Activated CD8-positive, alpha-beta memory T cell treated with anti-CD3 and anti-CD28 coated beads, Interleukin-2, amount 50 U/mL, for 1 hour (primary cell): ENCODE measurements around the gene FNDC1.
"Not testable (repeated sequence)": the region's sequence is repeated elsewhere in the genome, so short reads cannot be mapped to it uniquely, and the experiment has no call there.

ENCODE experiments used
- DNase-seq: peaks from one replicate; pipeline ENCODE4 v3.0.0-alpha.2; 2020; ENCODE audit errors: extremely low read depth

FNDC1 gene

GRCh38 chr6:159169193-159169555 lies at the start of gene FNDC1:
FNDC1 (plus strand) TSS chr6:159169400; CDS start chr6:159169597, 197 bp downstream.
- DNase-seq, result no peak

- DNase-seq, result no peak
Measured at GRCh38 chr6:159119791-159120190, 49.4 kb upstream of the FNDC1 start.

- DNase-seq, result no peak
Measured at GRCh38 chr6:159121486-159121885, 47.7 kb upstream of the FNDC1 start.

GRCh38 chr6:159122453-159122852 lies 46.7 kb upstream of the FNDC1 start:
- no peak for DNase-seq

GRCh38 chr6:159123831-159124230 lies 45.4 kb upstream of the FNDC1 start:
- not testable (repeated sequence) for DNase-seq

- no peak for DNase-seq
Measured at GRCh38 chr6:159125014-159125609, 44.1 kb upstream of the FNDC1 start.

- DNase-seq, result no peak
Measured at GRCh38 chr6:159125951-159126352, 43.2 kb upstream of the FNDC1 start.

- DNase-seq, result no peak
Measured at GRCh38 chr6:159126590-159126989, 42.6 kb upstream of the FNDC1 start.

GRCh38 chr6:159127701-159128100 lies 41.5 kb upstream of the FNDC1 start:
- no peak for DNase-seq

GRCh38 chr6:159128978-159129377 lies 40.2 kb upstream of the FNDC1 start:
- DNase-seq, result no peak

- no peak for DNase-seq
Measured at GRCh38 chr6:159130846-159131245, 38.4 kb upstream of the FNDC1 start.

GRCh38 chr6:159131709-159132108 lies 37.5 kb upstream of the FNDC1 start:
- no peak for DNase-seq

GRCh38 chr6:159132664-159133063 lies 36.5 kb upstream of the FNDC1 start:
- DNase-seq, result no peak

- DNase-seq, result peak; percentile 35
Measured at GRCh38 chr6:159134701-159135364, 34.4 kb upstream of the FNDC1 start.

GRCh38 chr6:159137676-159138075 lies 31.5 kb upstream of the FNDC1 start:
- DNase-seq, result no peak

- no peak for DNase-seq
Measured at GRCh38 chr6:159142531-159142930, 26.7 kb upstream of the FNDC1 start.

- DNase-seq, result no peak
Measured at GRCh38 chr6:159148641-159149040, 20.6 kb upstream of the FNDC1 start.

GRCh38 chr6:159149641-159150040 lies 19.6 kb upstream of the FNDC1 start:
- no peak for DNase-seq

- no peak for DNase-seq
Measured at GRCh38 chr6:159151266-159151855, 17.8 kb upstream of the FNDC1 start.

- DNase-seq, result no peak
Measured at GRCh38 chr6:159152041-159152440, 17.2 kb upstream of the FNDC1 start.

- DNase-seq, result no peak
Measured at GRCh38 chr6:159152782-159153181, 16.4 kb upstream of the FNDC1 start.

GRCh38 chr6:159155679-159156078 lies 13.5 kb upstream of the FNDC1 start:
- DNase-seq, result no peak

- no peak for DNase-seq
Measured at GRCh38 chr6:159156089-159156488, 13.1 kb upstream of the FNDC1 start.
